ENCODE data around the gene IL17RC. TPM values are rescaled to one million over a fixed set of nuclear protein-coding genes. Genes with fewer than 3 reads are reported as not detected.

Gene IL17RC
- total RNA-seq, 1 experiment from 2014 or later = 45.0 TPM

DNA sequence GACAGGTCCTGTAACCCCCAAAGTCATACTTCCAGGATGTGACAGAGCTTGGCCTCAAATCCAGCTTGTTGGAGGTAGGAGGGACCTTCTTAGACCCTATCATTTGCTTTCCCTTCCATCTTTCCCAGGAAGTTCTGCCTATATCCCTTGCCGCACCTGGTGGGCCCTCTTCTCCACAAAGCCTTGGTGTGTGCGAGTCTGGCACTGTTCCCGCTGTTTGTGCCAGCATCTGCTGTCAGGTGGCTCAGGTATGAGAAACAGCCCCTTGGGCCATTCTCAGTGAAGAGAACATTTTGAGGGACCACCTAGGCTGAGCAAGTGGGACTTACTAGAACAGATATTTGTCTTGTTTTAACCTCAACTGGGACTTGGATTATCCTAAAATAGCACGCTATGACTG is 13.0 kb upstream of the IL17RC start:
- peak overlapping the region; percentile 25 for H3K27ac ChIP-seq
- ChIA-PET CTCF (no interaction called here), POLR2A (ENCODE audit: unreplicated experiment) (interaction anchor here (0.7 kb wide), 1 partner anchor 20 kb away, joined by 3 read pairs; no protein-coding TSS in a partner anchor)
- peak overlapping the region; percentile 80 for H3K4me2 ChIP-seq
- BruUV-seq (replicated peaks) = TSS peak; percentile 37
- TF ChIP-seq, protein P1, sequence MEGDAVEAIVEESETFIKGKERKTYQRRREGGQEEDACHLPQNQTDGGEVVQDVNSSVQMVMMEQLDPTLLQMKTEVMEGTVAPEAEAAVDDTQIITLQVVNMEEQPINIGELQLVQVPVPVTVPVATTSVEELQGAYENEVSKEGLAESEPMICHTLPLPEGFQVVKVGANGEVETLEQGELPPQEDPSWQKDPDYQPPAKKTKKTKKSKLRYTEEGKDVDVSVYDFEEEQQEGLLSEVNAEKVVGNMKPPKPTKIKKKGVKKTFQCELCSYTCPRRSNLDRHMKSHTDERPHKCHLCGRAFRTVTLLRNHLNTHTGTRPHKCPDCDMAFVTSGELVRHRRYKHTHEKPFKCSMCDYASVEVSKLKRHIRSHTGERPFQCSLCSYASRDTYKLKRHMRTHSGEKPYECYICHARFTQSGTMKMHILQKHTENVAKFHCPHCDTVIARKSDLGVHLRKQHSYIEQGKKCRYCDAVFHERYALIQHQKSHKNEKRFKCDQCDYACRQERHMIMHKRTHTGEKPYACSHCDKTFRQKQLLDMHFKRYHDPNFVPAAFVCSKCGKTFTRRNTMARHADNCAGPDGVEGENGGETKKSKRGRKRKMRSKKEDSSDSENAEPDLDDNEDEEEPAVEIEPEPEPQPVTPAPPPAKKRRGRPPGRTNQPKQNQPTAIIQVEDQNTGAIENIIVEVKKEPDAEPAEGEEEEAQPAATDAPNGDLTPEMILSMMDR (conservative IDR thresholded peaks at IDR 0.05) = no peak
- no peak for TF ChIP-seq EZH2 (IDR thresholded peaks at IDR 0.05; ENCODE audit: low read depth)
- H3K79me2 ChIP-seq (ENCODE audit: low read depth) = no peaks in the 10 kb centered on the region
- peaks cover 25% of the 10 kb centered on the region for H3F3A ChIP-seq (ENCODE audit: insufficient read depth, low read depth)
- peaks cover 40% of the 10 kb centered on the region for H3K4me1 ChIP-seq (replicated peaks; ENCODE audit: insufficient read depth)
- 0 out of 2 replicates have a peak, but pooled peaks cover 3% of the 10 kb centered on the region for H3K36me3 ChIP-seq (ENCODE audit: low read depth)
- H3K9me3 ChIP-seq (ENCODE audit: insufficient read depth, low read depth) = no peaks in the 10 kb centered on the region
- H3K9me2 ChIP-seq (ENCODE audit: insufficient read depth) = no peaks in the 10 kb centered on the region
- intact Hi-C loops (cut with micrococcal nuclease; ENCODE audit: unreplicated experiment) = no loop called here
- H2AFZ ChIP-seq = no peak overlapping the region
- H3K27me3 ChIP-seq (ENCODE audit: insufficient read depth, low read depth) = no peaks in the 10 kb centered on the region
- DNase-seq = no peak
- peak overlapping the region; percentile 50; the same call in 1 of the 2 replicates for H3K4me3 ChIP-seq
- H4K20me1 ChIP-seq (ENCODE audit: insufficient read depth) = no peaks in the 10 kb centered on the region

DNA sequence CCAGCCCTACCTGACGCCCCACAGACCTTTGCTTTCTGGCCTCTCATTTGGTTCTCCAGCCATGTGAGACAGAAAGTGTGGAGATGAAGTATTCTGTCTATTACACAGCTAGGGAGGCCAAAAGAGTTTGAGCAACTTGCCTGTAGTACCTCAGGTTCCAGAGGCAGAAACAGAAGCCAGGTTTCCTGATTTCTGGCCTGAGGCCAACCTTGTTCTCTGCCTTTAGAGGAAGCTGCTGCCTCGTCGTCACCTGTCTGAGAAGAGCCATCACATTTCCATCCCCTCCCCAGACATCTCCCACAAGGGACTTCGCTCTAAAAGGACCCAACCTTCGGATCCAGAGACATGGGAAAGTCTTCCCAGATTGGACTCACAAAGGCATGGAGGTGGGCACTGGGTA is 10.4 kb upstream of the IL17RC start:
- Histone ChIP-seq H3K4me2 (no peak overlapping the region), H2AFZ (no peak overlapping the region), H3K9me3 (ENCODE audit: insufficient read depth, low read depth) (no peaks in the 10 kb centered on the region), H3K79me2 (ENCODE audit: low read depth) (no peaks in the 10 kb centered on the region), H3F3A (ENCODE audit: insufficient read depth, low read depth) (peaks cover 23% of the 10 kb centered on the region; the same call in 1 of the 2 replicates), H3K9me2 (ENCODE audit: insufficient read depth) (no peaks in the 10 kb centered on the region), H3K27ac (no peak overlapping the region), H3K4me1 (replicated peaks; ENCODE audit: insufficient read depth) (peaks cover 43% of the 10 kb centered on the region), H3K4me3 (no peak overlapping the region), H3K36me3 (ENCODE audit: low read depth) (0 out of 2 replicates have a peak, but pooled peaks cover 3% of the 10 kb centered on the region), H4K20me1 (ENCODE audit: insufficient read depth) (no peaks in the 10 kb centered on the region), H3K27me3 (ENCODE audit: insufficient read depth, low read depth) (no peaks in the 10 kb centered on the region)
- intact Hi-C loops (cut with micrococcal nuclease; ENCODE audit: unreplicated experiment) = no loop called here
- DNase-seq = no peak
- TF ChIP-seq EZH2 (IDR thresholded peaks at IDR 0.05; ENCODE audit: low read depth) = no peak
- TF ChIP-seq, protein P1 (conservative IDR thresholded peaks at IDR 0.05) = no peak
- ChIA-PET POLR2A (ENCODE audit: unreplicated experiment) (interaction anchor here (0.6 kb wide), 1 partner anchor 13 kb away, joined by 7 read pairs; no protein-coding TSS in a partner anchor), CTCF (no interaction called here)
- no TSS peak for BruUV-seq (replicated peaks)

DNA sequence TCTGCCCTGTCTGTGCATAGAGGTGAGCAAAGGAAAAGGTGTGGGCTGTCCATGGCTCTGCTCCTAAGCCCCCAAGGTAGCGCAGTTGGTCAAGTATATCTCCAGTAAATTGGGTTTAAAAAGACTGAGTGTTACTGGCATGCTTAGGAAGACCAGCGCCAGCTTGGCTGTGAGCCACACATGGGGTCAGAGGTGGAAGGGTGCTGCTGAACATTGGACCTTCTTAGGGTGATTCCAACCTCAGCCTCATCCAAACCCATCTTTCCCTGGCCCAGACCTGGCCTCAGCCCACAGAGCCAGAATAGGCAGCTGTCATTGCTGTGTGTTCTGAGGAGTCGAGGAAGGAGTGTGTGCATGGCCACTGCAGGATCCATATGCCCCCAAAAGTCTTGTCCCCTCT is 8.6 kb upstream of the IL17RC start:
- TF ChIP-seq, protein P1 (conservative IDR thresholded peaks at IDR 0.05) = no peak
- TF ChIP-seq EZH2 (IDR thresholded peaks at IDR 0.05; ENCODE audit: low read depth) = no peak
- Histone ChIP-seq H2AFZ (no peak overlapping the region), H3K4me1 (replicated peaks; ENCODE audit: insufficient read depth) (peaks cover 47% of the 10 kb centered on the region), H3K27me3 (ENCODE audit: insufficient read depth, low read depth) (no peaks in the 10 kb centered on the region), H3K9me3 (ENCODE audit: insufficient read depth, low read depth) (no peaks in the 10 kb centered on the region), H3K27ac (no peak overlapping the region), H3K9me2 (ENCODE audit: insufficient read depth) (no peaks in the 10 kb centered on the region), H3K79me2 (ENCODE audit: low read depth) (no peaks in the 10 kb centered on the region), H3K36me3 (ENCODE audit: low read depth) (0 out of 2 replicates have a peak, but pooled peaks cover 3% of the 10 kb centered on the region), H3F3A (ENCODE audit: insufficient read depth, low read depth) (peaks cover 38% of the 10 kb centered on the region), H3K4me2 (no peak overlapping the region), H3K4me3 (no peak overlapping the region), H4K20me1 (ENCODE audit: insufficient read depth) (no peaks in the 10 kb centered on the region)
- no peak for DNase-seq
- BruUV-seq (replicated peaks) = no TSS peak
- ChIA-PET CTCF (no interaction called here), POLR2A (ENCODE audit: unreplicated experiment) (no interaction called here)
- intact Hi-C loops (cut with micrococcal nuclease; ENCODE audit: unreplicated experiment) = no loop called here

Data from PC-9 (cell line).